Activated CD4-positive, alpha-beta T cell treated with anti-CD3 and anti-CD28 coated beads for 4 hours (primary cell): ENCODE results near the gene CERS1.

Experiments
- DNase-seq, 2 donors: peaks; one replicate each; pipeline ENCODE4 v3.0.0-alpha.2; 2020

CERS1 gene

DNA sequence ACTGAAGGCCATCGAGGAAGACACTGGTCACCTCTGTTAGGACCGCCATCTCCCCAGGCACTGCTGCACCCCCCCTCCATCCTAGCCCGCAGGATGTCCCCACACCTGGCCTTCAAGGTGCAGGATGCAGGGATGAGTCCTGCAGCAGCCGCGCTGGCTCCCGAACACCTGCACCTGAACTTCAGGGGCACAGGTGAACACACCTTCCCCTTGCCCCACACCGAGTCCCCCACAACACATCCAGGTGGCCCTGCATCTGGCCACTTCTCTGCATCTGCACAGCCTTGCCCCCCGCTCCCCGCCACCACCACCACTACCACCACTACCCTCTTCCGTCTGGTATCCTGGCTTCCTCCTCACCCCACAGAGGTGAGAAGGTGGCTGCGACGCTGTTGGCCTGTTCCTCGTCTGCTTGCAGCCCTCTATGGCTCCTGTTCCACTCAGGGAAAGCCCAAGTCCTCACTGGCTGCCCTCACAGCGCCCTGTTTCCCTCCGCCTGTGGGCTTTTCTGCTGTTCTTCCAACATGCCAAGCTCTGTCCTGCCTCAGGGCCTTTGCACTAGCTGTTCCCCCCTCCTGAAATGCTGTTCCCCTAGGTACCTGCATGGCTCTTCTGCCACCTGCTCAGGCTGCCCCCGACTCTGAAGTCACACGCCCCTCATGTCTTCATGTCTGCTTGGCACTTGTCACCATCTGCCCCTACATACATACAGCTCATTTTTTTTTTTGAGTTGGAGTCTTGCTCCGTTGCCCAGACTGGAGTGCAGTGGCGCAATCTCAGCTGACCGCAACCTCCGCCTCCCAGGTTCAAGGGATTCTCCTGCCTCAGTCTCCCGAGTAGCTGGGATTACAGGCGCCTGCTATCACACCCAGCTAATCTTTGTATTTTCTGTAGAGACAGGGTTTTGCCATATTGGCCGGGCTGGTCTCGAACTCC, 1.4 kb upstream of the CERS1 start:
- DNase-seq: no peak

DNA sequence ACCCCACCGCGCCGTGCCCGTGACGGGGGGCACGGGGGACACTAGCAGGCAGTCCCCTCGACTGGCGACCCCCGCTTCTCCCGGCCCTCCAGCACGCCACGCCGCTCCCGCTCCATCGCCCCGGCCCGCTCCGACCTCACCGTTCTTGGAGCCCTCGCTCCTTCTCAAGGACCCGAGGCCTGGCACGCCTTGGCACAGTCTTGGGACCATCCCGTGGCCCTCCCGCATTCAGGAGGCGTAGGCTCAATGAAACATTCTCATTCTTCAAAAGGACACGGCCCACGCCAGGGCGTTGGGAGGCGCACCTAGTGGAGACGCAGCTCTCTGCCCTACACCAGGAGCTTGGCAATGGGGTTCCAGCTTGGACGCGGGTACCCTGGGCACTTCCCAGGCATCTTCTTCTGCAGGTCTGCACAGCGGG, 473 bp upstream of the CERS1 start:
- no peak for DNase-seq

- DNase-seq: no peak
Measured at GRCh38 chr19:18895038-18895823, 727 bp downstream of the CERS1 start.

DNA sequence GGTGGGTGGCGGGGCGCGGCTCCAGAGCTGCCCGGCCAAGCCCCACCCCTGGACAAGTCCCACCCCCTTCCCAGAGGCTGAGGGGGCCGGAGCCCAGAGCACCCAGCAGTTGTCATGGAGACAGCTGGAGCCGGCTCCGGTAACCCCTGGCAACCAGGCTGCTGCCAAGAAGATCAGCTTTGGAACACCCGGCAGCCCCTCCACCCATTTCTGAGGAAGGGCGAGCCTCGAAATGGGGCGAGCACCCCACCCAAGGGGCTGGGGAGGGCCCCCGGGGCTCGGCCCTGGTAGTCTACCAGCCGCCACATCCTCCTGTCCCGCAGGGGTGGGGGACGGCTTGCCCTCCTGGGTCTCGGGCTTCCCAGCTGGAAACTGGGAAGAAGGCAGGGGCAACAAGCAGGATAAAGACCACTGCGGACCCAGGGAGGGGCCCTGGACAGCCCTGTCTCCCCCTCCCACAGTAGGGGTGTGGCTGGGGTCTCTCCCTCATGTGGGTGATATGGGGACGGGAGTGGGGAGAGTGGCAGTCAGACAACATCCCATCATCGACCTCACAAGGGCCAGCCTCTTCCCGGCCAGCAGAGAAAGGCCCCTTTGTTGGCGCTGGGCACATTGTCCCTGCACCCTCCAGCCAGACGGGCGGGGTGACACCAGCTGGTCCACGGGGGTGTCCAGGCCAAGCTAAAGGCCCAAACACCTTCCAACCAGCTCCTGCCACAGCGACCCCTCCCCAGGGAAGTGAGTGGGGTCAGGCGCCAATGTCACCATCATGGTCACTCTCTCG, 1.5 kb downstream of the CERS1 start:
- no peak for DNase-seq

DNA sequence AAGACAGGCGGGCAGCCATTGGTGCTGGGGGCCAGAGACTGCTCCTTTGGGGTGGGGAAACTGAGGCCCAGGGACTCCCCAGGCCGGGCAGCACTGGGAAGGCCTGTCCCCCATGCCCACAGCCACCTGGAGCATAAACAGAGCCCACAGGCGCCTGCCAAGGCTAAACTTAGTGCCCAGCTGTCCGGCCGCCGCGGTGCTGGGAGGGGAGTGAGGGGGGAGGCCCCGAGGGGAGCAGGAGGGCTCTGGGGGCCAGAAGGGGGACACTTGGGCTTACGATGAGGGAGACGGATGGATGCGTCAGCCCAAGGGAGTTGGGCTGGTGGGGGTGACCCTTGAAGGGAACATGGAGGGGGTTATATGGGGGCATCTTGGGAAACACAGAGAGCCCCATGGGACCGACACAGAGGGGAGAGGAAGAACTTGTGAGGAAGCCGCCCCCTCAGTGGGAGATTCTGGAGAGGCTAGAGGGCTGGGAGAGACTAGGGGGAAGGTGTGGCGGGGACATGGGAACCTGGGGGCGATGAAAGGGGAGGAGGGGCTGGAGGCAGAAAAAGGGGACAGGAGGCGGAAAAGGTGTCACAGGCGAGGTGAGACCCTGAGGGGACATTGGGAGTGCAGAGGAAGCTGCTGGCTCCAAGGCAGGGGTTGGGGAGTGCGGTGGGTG, 2.2 kb downstream of the CERS1 start:
- no peak for DNase-seq

DNA sequence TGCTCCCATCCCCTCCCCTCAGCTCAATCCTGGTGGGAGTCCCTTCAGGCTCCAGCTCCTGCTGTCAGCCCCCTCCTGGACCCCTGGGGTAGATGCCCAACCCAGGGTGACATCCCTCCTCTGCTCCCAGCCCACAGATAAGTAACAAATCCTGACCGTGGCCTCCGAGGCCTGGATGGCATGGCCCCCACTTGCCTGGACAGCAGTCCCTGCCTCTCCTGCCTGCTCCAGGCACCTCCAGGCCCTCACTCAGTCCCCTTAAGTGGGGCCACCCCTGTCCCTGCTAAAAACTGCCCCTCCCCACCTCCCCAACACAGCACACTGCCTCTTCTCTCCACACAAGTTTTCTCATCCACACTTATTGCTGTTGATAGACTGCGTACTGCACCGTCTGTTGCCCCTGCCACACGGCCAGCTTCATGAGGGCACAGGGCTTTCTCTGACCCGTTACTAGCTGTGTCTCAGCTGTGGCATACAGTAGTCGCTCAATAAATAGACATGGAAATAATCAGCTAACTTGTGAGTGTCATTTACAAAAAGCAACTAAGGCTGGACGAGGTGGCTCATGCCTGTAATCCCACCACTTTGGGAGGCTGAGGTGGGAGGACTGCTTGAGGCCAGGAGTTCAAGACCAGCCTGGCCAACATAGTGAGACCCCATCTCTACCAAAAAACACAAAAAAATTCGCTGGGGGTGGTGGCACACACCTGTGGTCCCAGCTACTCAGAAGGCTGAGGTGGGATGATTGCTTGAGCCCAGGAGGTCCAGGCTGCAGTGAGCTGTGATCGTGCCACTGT, 5.8 kb downstream of the CERS1 start:
- no peak for DNase-seq

GRCh38 chr19:18886972-18887371, 9.0 kb downstream of the CERS1 start:
- DNase-seq: no peak

DNA sequence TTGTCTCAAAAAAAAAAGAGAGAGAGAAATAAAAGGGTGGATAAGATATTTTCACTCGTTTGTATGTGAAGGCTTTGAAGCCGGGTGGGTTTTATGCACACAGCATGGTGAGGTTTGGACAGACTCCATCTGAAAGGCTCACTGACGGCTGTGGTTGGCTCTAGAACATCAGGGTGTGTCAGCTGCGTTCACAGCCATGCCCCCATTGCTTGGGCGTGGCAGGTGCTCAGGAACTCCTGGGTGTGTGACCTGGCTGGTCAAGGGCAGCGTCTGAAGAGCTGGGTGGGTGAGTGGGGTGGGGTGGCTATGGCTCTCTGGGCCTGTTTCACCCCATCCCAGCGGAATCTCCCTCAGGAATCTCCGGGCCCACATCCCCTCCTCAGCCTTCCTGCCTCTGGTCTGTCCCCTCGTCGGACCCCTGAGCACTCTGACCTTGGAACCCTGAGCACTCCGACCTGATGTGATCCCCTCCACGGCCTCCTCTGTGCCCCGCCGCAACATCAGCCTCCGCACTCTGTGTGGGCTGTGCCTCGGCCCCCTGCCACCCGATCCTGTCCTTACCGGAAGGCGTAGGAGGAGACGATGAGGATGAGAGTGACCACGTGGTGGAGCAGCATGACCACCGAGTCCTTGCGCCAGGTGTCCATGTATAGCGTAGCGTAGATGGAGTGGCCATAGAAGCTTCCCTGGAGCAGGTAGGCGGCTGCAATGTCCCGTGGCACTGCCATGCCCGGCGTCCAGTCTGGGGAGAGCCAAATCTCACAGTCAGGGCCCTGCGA, 12.2 kb downstream of the CERS1 start:
- no peak for DNase-seq

- DNase-seq: no peak
Measured at GRCh38 chr19:18881491-18881890, 14.5 kb downstream of the CERS1 start.

GRCh38 chr19:18879579-18880373, 16.2 kb downstream of the CERS1 start:
- DNase-seq: no peak

- DNase-seq: no peak
Measured at GRCh38 chr19:18878858-18879578, 16.9 kb downstream of the CERS1 start.

- no peak for DNase-seq
Measured at GRCh38 chr19:18878058-18878797, 17.7 kb downstream of the CERS1 start.

GRCh38 chr19:18876865-18877264, 19.1 kb downstream of the CERS1 start:
- no peak for DNase-seq

- no peak for DNase-seq
Measured at GRCh38 chr19:18875726-18876125, 20.2 kb downstream of the CERS1 start.

GRCh38 chr19:18871543-18871942, 24.4 kb downstream of the CERS1 start:
- no peak for DNase-seq

- no peak for DNase-seq
Measured at GRCh38 chr19:18870531-18871172, 25.3 kb downstream of the CERS1 start.

DNA sequence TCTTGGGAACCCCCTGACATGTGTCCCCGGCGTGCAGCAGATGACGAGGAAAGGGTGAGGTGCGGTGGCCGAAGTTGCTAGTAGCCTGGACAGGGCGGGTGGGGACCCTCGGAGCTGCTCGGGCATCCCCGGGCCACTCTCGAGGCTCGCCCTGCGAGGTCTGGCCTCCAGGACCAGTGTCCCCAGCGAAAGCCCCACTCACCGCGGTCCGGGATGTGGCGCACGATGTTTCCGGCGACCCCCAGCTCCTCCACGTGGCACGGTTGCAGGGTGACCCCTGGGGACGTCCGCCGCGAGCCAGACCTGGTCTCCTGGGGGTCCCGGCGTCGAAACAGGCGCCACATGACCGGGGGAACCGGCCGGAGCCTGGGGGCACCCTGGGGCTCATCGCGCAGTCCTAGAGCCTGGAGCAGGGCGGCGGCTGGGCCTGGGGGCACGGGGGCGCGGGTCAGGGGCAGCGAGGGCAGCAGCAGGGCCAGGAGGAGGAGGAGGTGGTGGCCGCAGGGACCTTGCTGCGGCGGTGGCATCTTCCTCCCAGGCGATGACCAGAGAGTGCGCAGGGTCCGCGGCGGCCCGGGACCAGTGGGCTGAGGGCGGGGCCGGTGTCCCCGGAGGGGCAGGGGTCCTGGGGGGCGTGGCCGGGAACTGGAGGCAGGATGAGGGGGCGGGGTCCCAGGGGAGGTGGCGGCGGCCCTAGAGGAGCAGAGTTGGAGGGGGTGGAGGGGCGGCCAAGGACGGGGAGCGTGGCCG, 26.0 kb downstream of the CERS1 start:
- no peak for DNase-seq
